K562 (cell line): ENCODE measurements around the gene KRABD2.

Experiments used
- ATAC-seq: fragments of 200-7000 bp; cut with Tn5 transposase; 3 replicates; pipeline ENCODE4 v1.9.1; 2020; ENCODE audit warnings: moderate library complexity
- BruUV-seq: library from RNA; stranded (reverse); fragments of 400-500 nt; replicated peaks from 2 replicates; lab custom pipeline; 2021; lab: Mats Ljungman, UMichigan
- CTCF ChIA-PET: fragments of 300-600 bp; formaldehyde crosslinking; extraction: SDS; loops from one replicate; lab custom pipeline; 2021; ENCODE audit warnings: low intra/inter-chr PET ratio; lab: Yijun Ruan, JAX
- POLR2A ChIA-PET: fragments of 300-600, 350-650 bp; sonication (Branson Sonifier 250); formaldehyde crosslinking; extraction: SDS; loops from one replicate; lab custom pipeline; 2021; ENCODE audit warnings: antibody characterized with exemption, inconsistent platforms; lab: Yijun Ruan, JAX
- DNase-seq, 4 experiments: peaks; one replicate each; pipeline versions ENCODE4 v3.0.0 to v3.0.0-alpha.2; 2011 to 2018; ENCODE audit warnings: low spot score in 3 of 4, mixed read lengths in 3 of 4; ENCODE audit errors: extremely low read depth in 1 of 4
- FAIRE-seq: peaks from 2 replicates; lab custom pipeline; 2011; peaks lifted over from hg19 to GRCh38; lab: Jason Lieb, UNC
- H2AFZ ChIP-seq: 2 replicates; pipeline ENCODE4 v1.6.0; 2011; ENCODE audit warnings: low read depth, low read length, control low read depth, inconsistent platforms
- H3K27ac ChIP-seq: fragments of 200-600 bp; 3 replicates; pipeline ENCODE4 v1.8.0; 2011; ENCODE audit warnings: low read depth, mild to moderate bottlenecking, control low read depth, inconsistent platforms, low read length, moderate library complexity, mixed read lengths; ENCODE audit errors: extremely low read depth
- H3K27me3 ChIP-seq, 2 experiments: fragments of 300-600 bp in 1 of 2; 2 replicates in 1 of 2; 3 replicates in 1 of 2; pipeline versions ENCODE4 v1.6.0 to v1.8.0; 2011; ENCODE audit warnings: inconsistent platforms in 2 of 2, low read length in 2 of 2, mild to moderate bottlenecking in 1 of 2, mixed read lengths in 1 of 2, moderate library complexity in 1 of 2; ENCODE audit not compliant: control insufficient read depth in 2 of 2, insufficient read depth in 2 of 2
- H3K36me3 ChIP-seq: fragments of 300-600 bp; 3 replicates; pipeline ENCODE4 v1.8.0; 2011; ENCODE audit warnings: mild to moderate bottlenecking, low read length, inconsistent platforms; ENCODE audit not compliant: control insufficient read depth, insufficient read depth
- H3K4me1 ChIP-seq, 2 experiments: fragments of 200-600 bp in 1 of 2; replicated peaks in 1 of 2; 2 replicates in 1 of 2; 3 replicates in 1 of 2; pipeline versions ENCODE4 v1.5.1 to v1.8.0; 2011; ENCODE audit warnings: inconsistent platforms in 2 of 2, low read length in 2 of 2, mild to moderate bottlenecking in 1 of 2, mixed read lengths in 1 of 2, moderate library complexity in 1 of 2; ENCODE audit not compliant: control insufficient read depth in 2 of 2, insufficient read depth in 2 of 2
- H3K4me2 ChIP-seq: 2 replicates; pipeline ENCODE4 v1.6.1; 2011; ENCODE audit warnings: low read length, control low read depth, inconsistent platforms, mixed read lengths; ENCODE audit not compliant: insufficient read depth
- H3K4me3 ChIP-seq: fragments of 200-600 bp; sonication (generic), shearing (Covaris generic); 2 replicates; pipeline ENCODE4 v1.5.1; 2016; ENCODE audit warnings: control low read depth, inconsistent platforms
- H3K79me2 ChIP-seq: fragments of 200-600 bp; 3 replicates; pipeline ENCODE4 v1.8.0; 2011; ENCODE audit warnings: low read length, inconsistent platforms; ENCODE audit not compliant: control insufficient read depth, insufficient read depth
- H3K9ac ChIP-seq, 2 experiments: 2 replicates each; pipeline versions ENCODE4 v1.6.0 to v1.6.1; 2011; ENCODE audit warnings: low read depth in 2 of 2, low read length in 2 of 2, control low read depth in 1 of 2, inconsistent platforms in 1 of 2, mild to moderate bottlenecking in 1 of 2, mixed read lengths in 1 of 2; ENCODE audit not compliant: insufficient read depth in 1 of 2
- H3K9me1 ChIP-seq: one replicate; pipeline ENCODE4 v1.6.0; 2011; ENCODE audit warnings: inconsistent platforms, mild to moderate bottlenecking, low read length, moderate library complexity; ENCODE audit not compliant: control insufficient read depth, insufficient read depth
- H3K9me3 ChIP-seq: replicated peaks from 2 replicates; pipeline ENCODE4 v1.5.1; 2011; ENCODE audit warnings: low read depth, low read length, inconsistent platforms; ENCODE audit not compliant: control insufficient read depth, insufficient read depth
- H4K20me1 ChIP-seq: replicated peaks from 2 replicates; pipeline ENCODE4 v1.6.1; 2011; ENCODE audit warnings: low read length, inconsistent platforms, mixed read lengths; ENCODE audit not compliant: control insufficient read depth, insufficient read depth
- E2F6 ChIP-seq, 2 experiments: IDR thresholded peaks; 2 replicates each; pipeline ENCODE4 v1.6.1; 2011; ENCODE audit warnings: borderline replicate concordance in 1 of 2, control low read depth in 1 of 2, low read depth in 1 of 2, low read length in 1 of 2, mild to moderate bottlenecking in 1 of 2, mixed read lengths in 1 of 2, moderate library complexity in 1 of 2; ENCODE audit not compliant: insufficient read depth in 1 of 2, insufficient read length in 1 of 2, poor library complexity in 1 of 2, severe bottlenecking in 1 of 2; ENCODE audit errors: extremely low read depth in 1 of 2
- ELK3 ChIP-seq: fragments of 450-650 bp; formaldehyde crosslinking; IDR thresholded peaks from 2 replicates; pipeline ENCODE4 v1.4.0; 2020; ENCODE audit warnings: mild to moderate bottlenecking
- HDAC1 ChIP-seq, 2 experiments: fragments of 450-650 bp; IDR thresholded peaks; 2 replicates each; pipeline ENCODE4 v1.6.1; 2016 to 2017; ENCODE audit warnings: inconsistent platforms in 1 of 2, mild to moderate bottlenecking in 1 of 2, moderate library complexity in 1 of 2
- NEUROD1 ChIP-seq: fragments of 150-350 bp; IDR thresholded peaks from 2 replicates; pipeline ENCODE4 v1.6.1; 2014; ENCODE audit warnings: borderline replicate concordance, low read length, low read depth; ENCODE audit not compliant: partially characterized antibody
- SLC30A9 ChIP-seq: fragments of 250-450 bp; sonication (Bioruptor Pico); IDR thresholded peaks from 2 replicates; pipeline ENCODE4 v1.8.0; 2022; ENCODE audit warnings: mild to moderate bottlenecking, moderate library complexity
- SREBF2 ChIP-seq: sonication (generic); formaldehyde crosslinking; IDR thresholded peaks from 2 replicates; pipeline ENCODE4 v1.4.0; 2020; ENCODE audit warnings: mild to moderate bottlenecking, missing genetic modification reagents
- TAF1 ChIP-seq: IDR thresholded peaks from 2 replicates; pipeline ENCODE4 v1.6.1; 2011; ENCODE audit warnings: mild to moderate bottlenecking, low read length, moderate library complexity; ENCODE audit not compliant: insufficient read depth, control insufficient read depth, severe bottlenecking; ENCODE audit errors: extremely low read depth
- ZNF274 ChIP-seq: IDR thresholded peaks from 2 replicates; pipeline ENCODE4 v1.6.1; 2011; ENCODE audit warnings: low read depth, mild to moderate bottlenecking, low read length, moderate library complexity, borderline replicate concordance
- ZNF518B ChIP-seq: fragments of 250-450 bp; sonication (Bioruptor Pico); IDR thresholded peaks from 2 replicates; pipeline ENCODE4 v1.5.0; 2021; ENCODE audit warnings: mild to moderate bottlenecking, moderate library complexity
- WGBS: fragments of 100-300 bp; shearing (Covaris generic); methylation state at CpG from one replicate; pipeline ENCODE4 v1.1.6; 2016; ENCODE audit warnings: low coverage, mixed read lengths; ENCODE audit not compliant: insufficient coverage; ENCODE audit errors: missing lambda C conversion rate; 5-methylcytosine and 5-hydroxymethylcytosine counted together
- in situ Hi-C: fragments of 300-500 bp; cut with MboI; formaldehyde crosslinking; loops from 4 replicates; pipeline ENCODE4 v1.15.0; 2018; ENCODE audit warnings: inconsistent platforms, mixed read lengths
- intact Hi-C: fragments of 100-400 bp; cut with micrococcal nuclease; formaldehyde crosslinking; loops from 2 replicates; pipeline ENCODE4 v1.14.2; 2022

The KRABD2 gene

GRCh38 chr17:8332688-8333087 is 43.8 kb downstream of the KRABD2 start:
- ATAC-seq (peak; percentile 64), DNase-seq (peak in 1 of 4 experiments; percentile 25), FAIRE-seq (no peak)
- CTCF ChIA-PET, result no interaction called here
- Histone ChIP-seq H4K20me1 (no peaks in the 10 kb centered on the region), H3K27ac (no peak overlapping the region), H3K4me1 (peaks cover 1 to 4% of the 10 kb centered on the region in 2 experiments; a peak in 2 of 5 replicates), H3K4me3 (no peak overlapping the region), H3K79me2 (no peaks in the 10 kb centered on the region), H3K27me3 (no peaks in the 10 kb centered on the region), H3K9ac (no peak overlapping the region), H2AFZ (no peak overlapping the region), H3K9me3 (no peaks in the 10 kb centered on the region), H3K36me3 (no peaks in the 10 kb centered on the region), H3K9me1 (no peaks in the 10 kb centered on the region), H3K4me2 (no peak overlapping the region)
- intact Hi-C loops, result no loop called here
- POLR2A ChIA-PET, result no interaction called here
- TF ChIP-seq TAF1 (no peak), E2F6 (IDR thresholded peaks at IDR 0.05; ENCODE audit: borderline replicate concordance in 1 of 2, extremely low read depth in 1 of 2, insufficient read depth in 1 of 2, insufficient read length in 1 of 2, low read depth in 1 of 2, low read length in 1 of 2, poor library complexity in 1 of 2, severe bottlenecking in 1 of 2) (no peak), SLC30A9 (no peak), ZNF518B (CRISPR knock-in tag) (no peak), HDAC1 (IDR thresholded peaks at IDR 0.05) (no peak), ELK3 (CRISPR knock-in tag) (no peak), ZNF274 (no peak), NEUROD1 (no peak), SREBF2 (CRISPR knock-in tag) (no peak)
- no TSS peak for BruUV-seq
- in situ Hi-C loops, result no loop called here
- WGBS, result 9% methylated on average over 5 of the region's 5 CpGs
